Measurements from ENCODE around the gene STRN.
"Not testable (repeated sequence)": the region's sequence is repeated elsewhere in the genome, so short reads cannot be mapped to it uniquely, and the experiment has no call there.

STRN gene

GRCh38 chr2:36966370-36967235 lies at the start of gene STRN:
Gene STRN, minus strand, starts transcription at chr2:36966536. Its CDS starts 73 bp downstream, at chr2:36966463.
- peak; percentile 98 to 100 (median 99) for DNase-seq

- no peak for DNase-seq
Observed at GRCh38 chr2:37013315-37013641, 46.9 kb upstream of the STRN start.

- peak; percentile 4 to 20 (median 10) for DNase-seq
Observed at GRCh38 chr2:37011130-37011529, 44.8 kb upstream of the STRN start.

GRCh38 chr2:37005118-37005868 lies 39.0 kb upstream of the STRN start:
- DNase-seq: peak in 2 of 3 donors; percentile 19 to 25

- no peak for DNase-seq
Observed at GRCh38 chr2:37000988-37001556, 34.7 kb upstream of the STRN start.

- DNase-seq: no peak
Observed at GRCh38 chr2:37000318-37000717, 34.0 kb upstream of the STRN start.

GRCh38 chr2:36999416-36999815 lies 33.1 kb upstream of the STRN start:
- DNase-seq: not testable (repeated sequence)

- DNase-seq: no peak
Observed at GRCh38 chr2:36993841-36994620, 27.7 kb upstream of the STRN start.

GRCh38 chr2:36988008-36988407 lies 21.7 kb upstream of the STRN start:
- DNase-seq: no peak

GRCh38 chr2:36982467-36982866 lies 16.1 kb upstream of the STRN start:
- no peak for DNase-seq

- DNase-seq: no peak
Observed at GRCh38 chr2:36981911-36982310, 15.6 kb upstream of the STRN start.

- not testable (repeated sequence) for DNase-seq
Observed at GRCh38 chr2:36979007-36979406, 12.7 kb upstream of the STRN start.

GRCh38 chr2:36976065-36976464 lies 9.7 kb upstream of the STRN start:
- DNase-seq: no peak

- no peak for DNase-seq
Observed at GRCh38 chr2:36975306-36975705, 9.0 kb upstream of the STRN start.

GRCh38 chr2:36973320-36973719 lies 7.0 kb upstream of the STRN start:
- no peak for DNase-seq

GRCh38 chr2:36971990-36972389 lies 5.7 kb upstream of the STRN start:
- no peak for DNase-seq

GRCh38 chr2:36967236-36967876 lies 1.0 kb upstream of the STRN start:
- peak in 1 of 3 donors; percentile 5 for DNase-seq

GRCh38 chr2:36965751-36966369 lies 476 bp downstream of the STRN start:
- peak; percentile 15 to 20 (median 18) for DNase-seq

- peak; percentile 10 to 39 (median 27) for DNase-seq
Observed at GRCh38 chr2:36965206-36965605, 1.1 kb downstream of the STRN start.

GRCh38 chr2:36964496-36965058 lies 1.8 kb downstream of the STRN start:
- DNase-seq: peak; percentile 8 to 26 (median 18)

- no peak for DNase-seq
Observed at GRCh38 chr2:36963734-36964133, 2.6 kb downstream of the STRN start.

GRCh38 chr2:36963106-36963505 lies 3.2 kb downstream of the STRN start:
- no peak for DNase-seq
